ENCODE results near the gene MTCP1.
A peak's percentile ranks its signal among the peaks of the same experiment; 100 is the strongest.

Gene MTCP1

GRCh38 chrX:155070975-155071693 lies at the start of gene MTCP1, which contains the start of the genes BRCC3 and CMC4:
TSS of gene MTCP1 (minus strand) at chrX:155071136. CDS start at chrX:155066010, 5,126 bp downstream.
TSS of gene BRCC3 (plus strand) at chrX:155071508. CDS start at chrX:155071528, 20 bp downstream.
TSS of gene CMC4 (minus strand) at chrX:155071136. CDS start at chrX:155064023, 7,113 bp downstream.
- DNase-seq = peak; percentile 55

GRCh38 chrX:155115174-155115819 lies 44.4 kb upstream of the MTCP1 start:
- no peak for DNase-seq

GRCh38 chrX:155113097-155113496 lies 42.2 kb upstream of the MTCP1 start:
- DNase-seq = no peak

GRCh38 chrX:155112171-155112570 lies 41.2 kb upstream of the MTCP1 start:
- no peak for DNase-seq

GRCh38 chrX:155108427-155108826 lies 37.5 kb upstream of the MTCP1 start:
- DNase-seq = no peak

- DNase-seq = no peak
Measured at GRCh38 chrX:155105919-155106318, 35.0 kb upstream of the MTCP1 start.

- DNase-seq = no peak
Measured at GRCh38 chrX:155094468-155095061, 23.6 kb upstream of the MTCP1 start.

- DNase-seq = no peak
Measured at GRCh38 chrX:155086961-155087735, 16.2 kb upstream of the MTCP1 start.

GRCh38 chrX:155086202-155086840 lies 15.4 kb upstream of the MTCP1 start:
- no peak for DNase-seq

- no peak for DNase-seq
Measured at GRCh38 chrX:155071694-155072280, 851 bp upstream of the MTCP1 start.

- DNase-seq = no peak
Measured at GRCh38 chrX:155070663-155070974, 317 bp downstream of the MTCP1 start.

- no peak for DNase-seq
Measured at GRCh38 chrX:155070038-155070437, 898 bp downstream of the MTCP1 start.

GRCh38 chrX:155069414-155069813 lies 1.5 kb downstream of the MTCP1 start:
- DNase-seq = no peak

- DNase-seq = no peak
Measured at GRCh38 chrX:155068165-155068564, 2.8 kb downstream of the MTCP1 start.

GRCh38 chrX:155065035-155065734 lies 5.8 kb downstream of the MTCP1 start:
- DNase-seq = no peak

GRCh38 chrX:155061760-155062159 lies 9.2 kb downstream of the MTCP1 start:
- no peak for DNase-seq

GRCh38 chrX:155056877-155057792 lies 13.8 kb downstream of the MTCP1 start:
- DNase-seq = no peak

- DNase-seq = no peak
Measured at GRCh38 chrX:155056471-155056870, 14.5 kb downstream of the MTCP1 start.

- no peak for DNase-seq
Measured at GRCh38 chrX:155055494-155055893, 15.4 kb downstream of the MTCP1 start.

- DNase-seq = no peak
Measured at GRCh38 chrX:155054255-155054654, 16.7 kb downstream of the MTCP1 start.

- DNase-seq = no peak
Measured at GRCh38 chrX:155053656-155054055, 17.3 kb downstream of the MTCP1 start.
